GM12878 (cell line): ENCODE results near the gene FALEC. TPM values are rescaled to one million over a fixed set of nuclear protein-coding genes. Genes with fewer than 3 reads are reported as not detected.

Experiments
- CREM ChIP-seq: IDR thresholded peaks from 2 replicates; pipeline ENCODE4 v1.6.1; 2014; ENCODE audit warnings: antibody characterized with exemption, low read depth
- ETV6 ChIP-seq, 2 experiments: fragments of 450-650 bp in 1 of 2; IDR thresholded peaks in 1 of 2; conservative IDR thresholded peaks in 1 of 2; 2 replicates each; pipeline ENCODE4 v1.6.1; 2014; ENCODE audit warnings: antibody characterized with exemption in 1 of 2, borderline replicate concordance in 1 of 2, low read depth in 1 of 2, mild to moderate bottlenecking in 1 of 2, moderate library complexity in 1 of 2
- FOS ChIP-seq: IDR thresholded peaks from 3 replicates; pipeline ENCODE4 v1.6.1; 2011; ENCODE audit warnings: borderline replicate concordance; ENCODE audit not compliant: insufficient read length; ENCODE audit errors: extremely low read depth
- MEF2B ChIP-seq: fragments of 450-650 bp; IDR thresholded peaks from 2 replicates; pipeline ENCODE4 v1.6.1; 2018; ENCODE audit warnings: mild to moderate bottlenecking, moderate library complexity; ENCODE audit not compliant: partially characterized antibody, poor library complexity, severe bottlenecking
- RAD21 ChIP-seq: IDR thresholded peaks from 2 replicates; pipeline ENCODE4 v1.6.1; 2011; ENCODE audit warnings: mild to moderate bottlenecking, low read depth, low read length, moderate library complexity; ENCODE audit not compliant: insufficient read depth
- SMARCA5 ChIP-seq: fragments of 450-650 bp; IDR thresholded peaks from 2 replicates; pipeline ENCODE4 v1.6.1; 2017; ENCODE audit warnings: mild to moderate bottlenecking
- SPI1 ChIP-seq: IDR thresholded peaks from 2 replicates; pipeline ENCODE4 v1.6.1; 2011; ENCODE audit warnings: low read depth, mild to moderate bottlenecking, low read length, moderate library complexity, borderline replicate concordance; ENCODE audit not compliant: insufficient read depth
- ZNF217 ChIP-seq: fragments of 450-650 bp; IDR thresholded peaks from 2 replicates; pipeline ENCODE4 v1.6.1; 2017; ENCODE audit warnings: antibody characterized with exemption, mild to moderate bottlenecking
- ZSCAN29 ChIP-seq: fragments of 450-650 bp; IDR thresholded peaks from 2 replicates; pipeline ENCODE4 v1.6.1; 2017; ENCODE audit warnings: mild to moderate bottlenecking, moderate library complexity
- polyA plus RNA-seq, 11 experiments: library from polyadenylated mRNA; depleted of rRNA in 4 of 11; unstranded in 6 of 11; stranded (reverse) in 5 of 11; fragments of >200 nt; fragmentation: Nextera tagmentation in 4 of 11; fragmentation: Illumina TruSeq in 1 of 11; extraction: Ambion mirVana in 4 of 11; extraction: Trizol in 1 of 11; gene quantifications; 1 replicate in 1 of 11; 2 replicates in 10 of 11; pipeline versions ENCODE4 v1.2.1 to v1.2.3, GENCODE V29; 2011 to 2016; ENCODE audit warnings: inconsistent platforms in 2 of 11, missing spikeins in 2 of 11, low read depth in 1 of 11
- total RNA-seq, 4 experiments: library from RNA; depleted of rRNA in 3 of 4; stranded (reverse); fragments of >200 nt in 3 of 4; fragmentation: Illumina TruSeq in 1 of 4; extraction: Trizol in 1 of 4; gene quantifications; 2 replicates each; pipeline versions ENCODE4 v1.2.1 to v1.2.3, GENCODE V29; 2013 to 2021
- TF ChIP-seq, protein P1 (sequence below): fragments of 450-650 bp; IDR thresholded peaks from 2 replicates; pipeline ENCODE4 v1.6.1; 2016; ENCODE audit warnings: mild to moderate bottlenecking
- TF ChIP-seq, protein P2 (sequence below), 3 experiments: IDR thresholded peaks in 2 of 3; conservative IDR thresholded peaks in 1 of 3; 2 replicates each; pipeline ENCODE4 v1.5.1; 2011; ENCODE audit warnings: low read depth in 3 of 3, low read length in 3 of 3, mild to moderate bottlenecking in 3 of 3, control low read depth in 2 of 3, moderate library complexity in 2 of 3, inconsistent platforms in 1 of 3, mixed read lengths in 1 of 3; ENCODE audit not compliant: control insufficient read depth in 2 of 3, insufficient read depth in 1 of 3; ENCODE audit errors: extremely low read depth in 1 of 3
- TF ChIP-seq, protein P3 (sequence below): IDR thresholded peaks from 2 replicates; pipeline ENCODE4 v1.6.1; 2012; ENCODE audit warnings: mild to moderate bottlenecking, low read depth, low read length
- TF ChIP-seq, protein P4 (sequence below): IDR thresholded peaks from 2 replicates; pipeline ENCODE4 v1.6.1; 2012; ENCODE audit warnings: low read depth, low read length, improper control_type of control experiment
- TF ChIP-seq, protein P5 (sequence below): fragments of 450-650 bp; IDR thresholded peaks from 2 replicates; pipeline ENCODE4 v1.6.1; 2018; ENCODE audit warnings: borderline replicate concordance, mild to moderate bottlenecking; ENCODE audit not compliant: partially characterized antibody
- TF ChIP-seq, protein P6 (sequence below): IDR thresholded peaks from 2 replicates; pipeline ENCODE4 v1.6.1; 2012; ENCODE audit warnings: low read length, inconsistent platforms

FALEC gene
- total and polyA plus RNA-seq, 10 of the 15 experiments (the other 5 are each of a cell fraction or from before 2014, with no cell fraction given), result 0.21 to 0.71 (median 0.32) TPM; not detected in 3

DNA sequence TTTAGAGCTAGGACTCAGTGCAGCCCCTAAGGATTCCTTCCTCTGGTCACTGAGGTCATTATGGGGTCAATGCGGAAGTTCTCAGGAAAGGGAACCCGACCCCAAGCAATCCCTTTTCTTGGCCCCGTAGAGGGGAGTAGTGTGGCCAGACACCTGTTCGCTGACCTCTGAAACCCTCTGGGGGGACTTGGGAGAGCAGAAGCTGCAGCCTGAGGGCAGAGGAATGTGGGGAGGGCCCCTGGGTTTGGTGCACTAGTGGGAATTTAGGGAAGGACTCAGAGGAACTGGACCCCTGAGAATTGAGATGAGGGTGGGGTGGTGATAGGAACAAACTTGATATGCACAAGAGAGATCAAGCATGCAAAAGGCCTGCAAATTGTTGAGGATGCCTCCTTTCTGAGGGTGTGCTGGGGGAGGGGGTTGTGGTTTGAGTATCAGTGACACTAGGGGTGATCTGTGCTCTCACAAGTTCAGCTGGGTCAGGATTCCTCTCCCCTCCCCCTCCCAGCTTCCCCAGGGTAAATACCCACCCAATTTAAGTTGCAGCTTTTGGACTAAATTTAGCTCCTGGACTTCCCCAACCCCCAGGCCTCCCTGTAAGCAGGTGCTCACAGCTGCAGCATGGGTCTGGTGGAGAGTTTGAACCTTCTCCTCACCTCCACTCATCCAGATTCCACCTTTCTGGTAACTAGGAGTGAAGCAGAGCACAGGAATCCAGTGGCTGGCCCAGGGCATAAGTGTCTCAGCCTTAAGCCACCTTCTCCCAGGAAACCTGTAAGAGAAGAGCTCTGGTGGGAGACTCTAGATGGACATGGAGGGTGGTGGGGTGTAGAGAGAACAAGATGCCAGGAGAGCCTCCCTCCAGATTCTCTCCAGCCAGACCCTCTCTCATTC is 47.1 kb downstream of the FALEC start (continued):
- TF ChIP-seq, protein P1, sequence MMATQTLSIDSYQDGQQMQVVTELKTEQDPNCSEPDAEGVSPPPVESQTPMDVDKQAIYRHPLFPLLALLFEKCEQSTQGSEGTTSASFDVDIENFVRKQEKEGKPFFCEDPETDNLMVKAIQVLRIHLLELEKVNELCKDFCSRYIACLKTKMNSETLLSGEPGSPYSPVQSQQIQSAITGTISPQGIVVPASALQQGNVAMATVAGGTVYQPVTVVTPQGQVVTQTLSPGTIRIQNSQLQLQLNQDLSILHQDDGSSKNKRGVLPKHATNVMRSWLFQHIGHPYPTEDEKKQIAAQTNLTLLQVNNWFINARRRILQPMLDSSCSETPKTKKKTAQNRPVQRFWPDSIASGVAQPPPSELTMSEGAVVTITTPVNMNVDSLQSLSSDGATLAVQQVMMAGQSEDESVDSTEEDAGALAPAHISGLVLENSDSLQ, result no peak
- TF ChIP-seq MEF2B, result peak; percentile 97
- no peak for TF ChIP-seq ZSCAN29
- no peak for TF ChIP-seq ZNF217
- TF ChIP-seq, protein P2, sequence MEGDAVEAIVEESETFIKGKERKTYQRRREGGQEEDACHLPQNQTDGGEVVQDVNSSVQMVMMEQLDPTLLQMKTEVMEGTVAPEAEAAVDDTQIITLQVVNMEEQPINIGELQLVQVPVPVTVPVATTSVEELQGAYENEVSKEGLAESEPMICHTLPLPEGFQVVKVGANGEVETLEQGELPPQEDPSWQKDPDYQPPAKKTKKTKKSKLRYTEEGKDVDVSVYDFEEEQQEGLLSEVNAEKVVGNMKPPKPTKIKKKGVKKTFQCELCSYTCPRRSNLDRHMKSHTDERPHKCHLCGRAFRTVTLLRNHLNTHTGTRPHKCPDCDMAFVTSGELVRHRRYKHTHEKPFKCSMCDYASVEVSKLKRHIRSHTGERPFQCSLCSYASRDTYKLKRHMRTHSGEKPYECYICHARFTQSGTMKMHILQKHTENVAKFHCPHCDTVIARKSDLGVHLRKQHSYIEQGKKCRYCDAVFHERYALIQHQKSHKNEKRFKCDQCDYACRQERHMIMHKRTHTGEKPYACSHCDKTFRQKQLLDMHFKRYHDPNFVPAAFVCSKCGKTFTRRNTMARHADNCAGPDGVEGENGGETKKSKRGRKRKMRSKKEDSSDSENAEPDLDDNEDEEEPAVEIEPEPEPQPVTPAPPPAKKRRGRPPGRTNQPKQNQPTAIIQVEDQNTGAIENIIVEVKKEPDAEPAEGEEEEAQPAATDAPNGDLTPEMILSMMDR (IDR thresholded peaks at IDR 0.05 in 2 of 3, conservative IDR thresholded peaks at IDR 0.05 in 1 of 3; ENCODE audit: control insufficient read depth in 2 of 3, extremely low read depth in 1 of 3, insufficient read depth in 1 of 3, low read depth in 3 of 3, low read length in 3 of 3), result no peak
- peak; percentile 92 for TF ChIP-seq SMARCA5
- TF ChIP-seq, protein P3, sequence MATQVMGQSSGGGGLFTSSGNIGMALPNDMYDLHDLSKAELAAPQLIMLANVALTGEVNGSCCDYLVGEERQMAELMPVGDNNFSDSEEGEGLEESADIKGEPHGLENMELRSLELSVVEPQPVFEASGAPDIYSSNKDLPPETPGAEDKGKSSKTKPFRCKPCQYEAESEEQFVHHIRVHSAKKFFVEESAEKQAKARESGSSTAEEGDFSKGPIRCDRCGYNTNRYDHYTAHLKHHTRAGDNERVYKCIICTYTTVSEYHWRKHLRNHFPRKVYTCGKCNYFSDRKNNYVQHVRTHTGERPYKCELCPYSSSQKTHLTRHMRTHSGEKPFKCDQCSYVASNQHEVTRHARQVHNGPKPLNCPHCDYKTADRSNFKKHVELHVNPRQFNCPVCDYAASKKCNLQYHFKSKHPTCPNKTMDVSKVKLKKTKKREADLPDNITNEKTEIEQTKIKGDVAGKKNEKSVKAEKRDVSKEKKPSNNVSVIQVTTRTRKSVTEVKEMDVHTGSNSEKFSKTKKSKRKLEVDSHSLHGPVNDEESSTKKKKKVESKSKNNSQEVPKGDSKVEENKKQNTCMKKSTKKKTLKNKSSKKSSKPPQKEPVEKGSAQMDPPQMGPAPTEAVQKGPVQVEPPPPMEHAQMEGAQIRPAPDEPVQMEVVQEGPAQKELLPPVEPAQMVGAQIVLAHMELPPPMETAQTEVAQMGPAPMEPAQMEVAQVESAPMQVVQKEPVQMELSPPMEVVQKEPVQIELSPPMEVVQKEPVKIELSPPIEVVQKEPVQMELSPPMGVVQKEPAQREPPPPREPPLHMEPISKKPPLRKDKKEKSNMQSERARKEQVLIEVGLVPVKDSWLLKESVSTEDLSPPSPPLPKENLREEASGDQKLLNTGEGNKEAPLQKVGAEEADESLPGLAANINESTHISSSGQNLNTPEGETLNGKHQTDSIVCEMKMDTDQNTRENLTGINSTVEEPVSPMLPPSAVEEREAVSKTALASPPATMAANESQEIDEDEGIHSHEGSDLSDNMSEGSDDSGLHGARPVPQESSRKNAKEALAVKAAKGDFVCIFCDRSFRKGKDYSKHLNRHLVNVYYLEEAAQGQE, result peak; percentile 53; the same call in 1 of the 2 replicates
- TF ChIP-seq SPI1, result peak; percentile 50; the same call in 1 of the 2 replicates
- TF ChIP-seq CREM, result peak; percentile 94
- peak in 1 of 2 experiments; percentile 88; a peak in 2 of 4 replicates for TF ChIP-seq ETV6 (conservative IDR thresholded peaks at IDR 0.05 in 1 of 2, IDR thresholded peaks at IDR 0.05 in 1 of 2; ENCODE audit: borderline replicate concordance in 1 of 2, low read depth in 1 of 2)
- TF ChIP-seq, protein P4, sequence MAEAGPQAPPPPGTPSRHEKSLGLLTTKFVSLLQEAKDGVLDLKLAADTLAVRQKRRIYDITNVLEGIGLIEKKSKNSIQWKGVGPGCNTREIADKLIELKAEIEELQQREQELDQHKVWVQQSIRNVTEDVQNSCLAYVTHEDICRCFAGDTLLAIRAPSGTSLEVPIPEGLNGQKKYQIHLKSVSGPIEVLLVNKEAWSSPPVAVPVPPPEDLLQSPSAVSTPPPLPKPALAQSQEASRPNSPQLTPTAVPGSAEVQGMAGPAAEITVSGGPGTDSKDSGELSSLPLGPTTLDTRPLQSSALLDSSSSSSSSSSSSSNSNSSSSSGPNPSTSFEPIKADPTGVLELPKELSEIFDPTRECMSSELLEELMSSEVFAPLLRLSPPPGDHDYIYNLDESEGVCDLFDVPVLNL, result 0 out of 2 replicates have a peak, but pooled peaks have one; percentile 16
- TF ChIP-seq, protein P5, sequence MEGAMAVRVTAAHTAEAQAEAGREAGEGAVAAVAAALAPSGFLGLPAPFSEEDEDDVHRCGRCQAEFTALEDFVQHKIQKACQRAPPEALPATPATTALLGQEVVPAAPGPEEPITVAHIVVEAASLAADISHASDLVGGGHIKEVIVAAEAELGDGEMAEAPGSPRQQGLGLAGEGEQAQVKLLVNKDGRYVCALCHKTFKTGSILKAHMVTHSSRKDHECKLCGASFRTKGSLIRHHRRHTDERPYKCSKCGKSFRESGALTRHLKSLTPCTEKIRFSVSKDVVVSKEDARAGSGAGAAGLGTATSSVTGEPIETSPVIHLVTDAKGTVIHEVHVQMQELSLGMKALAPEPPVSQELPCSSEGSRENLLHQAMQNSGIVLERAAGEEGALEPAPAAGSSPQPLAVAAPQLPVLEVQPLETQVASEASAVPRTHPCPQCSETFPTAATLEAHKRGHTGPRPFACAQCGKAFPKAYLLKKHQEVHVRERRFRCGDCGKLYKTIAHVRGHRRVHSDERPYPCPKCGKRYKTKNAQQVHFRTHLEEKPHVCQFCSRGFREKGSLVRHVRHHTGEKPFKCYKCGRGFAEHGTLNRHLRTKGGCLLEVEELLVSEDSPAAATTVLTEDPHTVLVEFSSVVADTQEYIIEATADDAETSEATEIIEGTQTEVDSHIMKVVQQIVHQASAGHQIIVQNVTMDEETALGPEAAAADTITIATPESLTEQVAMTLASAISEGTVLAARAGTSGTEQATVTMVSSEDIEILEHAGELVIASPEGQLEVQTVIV, result no peak
- TF ChIP-seq, protein P6, sequence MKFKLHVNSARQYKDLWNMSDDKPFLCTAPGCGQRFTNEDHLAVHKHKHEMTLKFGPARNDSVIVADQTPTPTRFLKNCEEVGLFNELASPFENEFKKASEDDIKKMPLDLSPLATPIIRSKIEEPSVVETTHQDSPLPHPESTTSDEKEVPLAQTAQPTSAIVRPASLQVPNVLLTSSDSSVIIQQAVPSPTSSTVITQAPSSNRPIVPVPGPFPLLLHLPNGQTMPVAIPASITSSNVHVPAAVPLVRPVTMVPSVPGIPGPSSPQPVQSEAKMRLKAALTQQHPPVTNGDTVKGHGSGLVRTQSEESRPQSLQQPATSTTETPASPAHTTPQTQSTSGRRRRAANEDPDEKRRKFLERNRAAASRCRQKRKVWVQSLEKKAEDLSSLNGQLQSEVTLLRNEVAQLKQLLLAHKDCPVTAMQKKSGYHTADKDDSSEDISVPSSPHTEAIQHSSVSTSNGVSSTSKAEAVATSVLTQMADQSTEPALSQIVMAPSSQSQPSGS, result no peak
- no peak for TF ChIP-seq FOS
- no peak; the same call in 1 of the 2 replicates for TF ChIP-seq RAD21
